ENCODE results near the gene ANKRD60. TPM values are rescaled to one million over a fixed set of nuclear protein-coding genes. Genes with fewer than 3 reads are reported as not detected.

The ANKRD60 gene
- total RNA-seq, 1 donor: not detected

- H3K4me3 ChIP-seq (ENCODE audit: low read depth, low read length): no peak overlapping the region
- peak; percentile 70 for TF ChIP-seq CTCF (IDR thresholded peaks at IDR 0.05; ENCODE audit: insufficient read depth, low read length)
- no peak for DNase-seq (ENCODE audit: low read depth)
Measured at GRCh38 chr20:58192567-58192966, 35.9 kb downstream of the ANKRD60 start.

GRCh38 chr20:58192065-58192464, 36.4 kb downstream of the ANKRD60 start:
- no peak for DNase-seq (ENCODE audit: low read depth)
- H3K4me3 ChIP-seq (ENCODE audit: low read depth, low read length): no peak overlapping the region
- no peak for TF ChIP-seq CTCF (IDR thresholded peaks at IDR 0.05; ENCODE audit: insufficient read depth, low read length)

GRCh38 chr20:58188527-58188926, 39.9 kb downstream of the ANKRD60 start:
- H3K4me3 ChIP-seq (ENCODE audit: low read depth, low read length): no peak overlapping the region
- no peak for TF ChIP-seq CTCF (IDR thresholded peaks at IDR 0.05; ENCODE audit: insufficient read depth, low read length)
- DNase-seq (ENCODE audit: low read depth): no peak

GRCh38 chr20:58184984-58185383, 43.5 kb downstream of the ANKRD60 start:
- no peak for TF ChIP-seq CTCF (IDR thresholded peaks at IDR 0.05; ENCODE audit: insufficient read depth, low read length)
- H3K4me3 ChIP-seq (ENCODE audit: low read depth, low read length): no peak overlapping the region
- no peak for DNase-seq (ENCODE audit: low read depth)

- DNase-seq (ENCODE audit: low read depth): no peak
- TF ChIP-seq CTCF (IDR thresholded peaks at IDR 0.05; ENCODE audit: insufficient read depth, low read length): no peak
- no peak overlapping the region for H3K4me3 ChIP-seq (ENCODE audit: low read depth, low read length)
Measured at GRCh38 chr20:58184063-58184462, 44.4 kb downstream of the ANKRD60 start.

- no peak overlapping the region for H3K4me3 ChIP-seq (ENCODE audit: low read depth, low read length)
- no peak for DNase-seq (ENCODE audit: low read depth)
- TF ChIP-seq CTCF (IDR thresholded peaks at IDR 0.05; ENCODE audit: insufficient read depth, low read length): no peak
Measured at GRCh38 chr20:58182521-58183140, 45.8 kb downstream of the ANKRD60 start.
